Stimulated activated CD4-positive, alpha-beta T cell treated with anti-CD3 and anti-CD28 coated beads, Interleukin-15, amount 100 ng/mL, for 24 hours (primary cell): ENCODE measurements around the gene PIPOX.

Experiments used
- DNase-seq: peaks from one replicate; pipeline ENCODE4 v3.0.0-alpha.2; 2020

The PIPOX gene

GRCh38 chr17:29042679-29043538, at the start of gene PIPOX:
Gene PIPOX (plus strand): TSS chr17:29043141. CDS start chr17:29043226, 85 bp downstream.
- no peak for DNase-seq

- DNase-seq: no peak
These were observed 49.1 kb upstream of the PIPOX start for GRCh38 chr17:28993645-28994426.

- no peak for DNase-seq
These were observed 46.3 kb upstream of the PIPOX start for GRCh38 chr17:28996554-28997096.

GRCh38 chr17:28997806-28998205, 45.1 kb upstream of the PIPOX start:
- DNase-seq: no peak

- DNase-seq: no peak
These were observed 43.7 kb upstream of the PIPOX start for GRCh38 chr17:28999206-28999605.

- no peak for DNase-seq
These were observed 42.0 kb upstream of the PIPOX start for GRCh38 chr17:29000973-29001372.

- no peak for DNase-seq
These were observed 40.1 kb upstream of the PIPOX start for GRCh38 chr17:29002811-29003210.

- DNase-seq: no peak
These were observed 39.7 kb upstream of the PIPOX start for GRCh38 chr17:29003289-29003688.

GRCh38 chr17:29004081-29004692, 38.8 kb upstream of the PIPOX start:
- no peak for DNase-seq

- peak; percentile 84 for DNase-seq
These were observed 36.9 kb upstream of the PIPOX start, which contains the start of gene SEZ6 for GRCh38 chr17:29005936-29006511. Gene SEZ6 (minus strand): TSS chr17:29006033. CDS start chr17:29005869, 164 bp downstream.

GRCh38 chr17:29007456-29007855, 35.5 kb upstream of the PIPOX start:
- no peak for DNase-seq

GRCh38 chr17:29007860-29008455, 35.0 kb upstream of the PIPOX start:
- DNase-seq: no peak

- DNase-seq: no peak
These were observed 34.4 kb upstream of the PIPOX start for GRCh38 chr17:29008591-29008990.

- DNase-seq: no peak
These were observed 32.8 kb upstream of the PIPOX start for GRCh38 chr17:29010129-29010528.

GRCh38 chr17:29010586-29010985, 32.4 kb upstream of the PIPOX start:
- DNase-seq: no peak

GRCh38 chr17:29012535-29012934, 30.4 kb upstream of the PIPOX start:
- no peak for DNase-seq

- no peak for DNase-seq
These were observed 28.2 kb upstream of the PIPOX start for GRCh38 chr17:29014716-29015115.

GRCh38 chr17:29016345-29017210, 26.4 kb upstream of the PIPOX start:
- no peak for DNase-seq

- no peak for DNase-seq
These were observed 24.0 kb upstream of the PIPOX start for GRCh38 chr17:29018788-29019474.

- DNase-seq: peak; percentile 32
These were observed 23.3 kb upstream of the PIPOX start for GRCh38 chr17:29019475-29020181.
